IMR-90 (cell line): Measurements from ENCODE around the gene GRB10. TPM values are rescaled to one million over a fixed set of nuclear protein-coding genes. Genes with fewer than 3 reads are reported as not detected.

Experiments used
- ATAC-seq: fragments of 200-7000 bp; cut with Tn5 transposase; 2 replicates; pipeline ENCODE4 v1.9.1; 2020; ENCODE audit warnings: low read depth, mild to moderate bottlenecking, moderate library complexity
- BruUV-seq: library from RNA; stranded (reverse); fragments of 400-500 nt; replicated peaks from 2 replicates; lab custom pipeline; 2021; lab: Mats Ljungman, UMichigan
- CTCF ChIA-PET: fragments of 300-600 bp; formaldehyde crosslinking; extraction: SDS; loops from one replicate; lab custom pipeline; 2021; ENCODE audit warnings: antibody characterized with exemption; lab: Yijun Ruan, JAX
- POLR2A ChIA-PET: fragments of 300-600 bp; sonication (Branson Sonifier 250); formaldehyde crosslinking; loops from one replicate; lab custom pipeline; 2022; ENCODE audit warnings: antibody characterized with exemption; ENCODE audit not compliant: unreplicated experiment; lab: Charles Lee
- DNase-seq: peaks from one replicate; pipeline ENCODE4 v3.0.0; 2013
- H2AFZ ChIP-seq: replicated peaks from 2 replicates; pipeline ENCODE3; 2013; ENCODE audit warnings: low read length, mild to moderate bottlenecking; ENCODE audit not compliant: poor library complexity
- H2AK5ac ChIP-seq: 2 replicates; pipeline ENCODE4 v1.6.1; 2013; ENCODE audit warnings: low read depth, low read length, inconsistent platforms
- H2AK9ac ChIP-seq: replicated peaks from 2 replicates; pipeline ENCODE3; 2013; ENCODE audit warnings: mild to moderate bottlenecking, low read depth, low read length, moderate library complexity; ENCODE audit not compliant: poor library complexity
- H2BK120ac ChIP-seq: 2 replicates; pipeline ENCODE4 v1.6.1; 2013; ENCODE audit warnings: low read depth, low read length, inconsistent platforms
- H2BK15ac ChIP-seq: 3 replicates; pipeline ENCODE4 v1.6.1; 2013; ENCODE audit warnings: low read depth, low read length, inconsistent platforms
- H2BK20ac ChIP-seq: 2 replicates; pipeline ENCODE4 v1.6.1; 2013; ENCODE audit warnings: low read depth, mild to moderate bottlenecking, inconsistent platforms, low read length, moderate library complexity
- H2BK5ac ChIP-seq: 2 replicates; pipeline ENCODE4 v1.6.1; 2013; ENCODE audit warnings: mild to moderate bottlenecking, low read depth, low read length, inconsistent platforms; ENCODE audit not compliant: poor library complexity, severe bottlenecking
- H3K14ac ChIP-seq: replicated peaks from 2 replicates; pipeline ENCODE4 v1.6.1; 2013; ENCODE audit warnings: low read depth, low read length, inconsistent platforms
- H3K18ac ChIP-seq: 2 replicates; pipeline ENCODE4 v1.6.1; 2013; ENCODE audit warnings: low read depth, low read length, control low read depth
- H3K23ac ChIP-seq: 2 replicates; pipeline ENCODE4 v1.6.1; 2013; ENCODE audit warnings: low read depth, low read length, inconsistent platforms
- H3K27ac ChIP-seq: 2 replicates; pipeline ENCODE4 v1.5.1; 2013; ENCODE audit warnings: mild to moderate bottlenecking, control low read depth, low read length; ENCODE audit not compliant: insufficient read depth
- H3K27me3 ChIP-seq: 2 replicates; pipeline ENCODE4 v1.6.1; 2013; ENCODE audit warnings: low read length; ENCODE audit not compliant: control insufficient read depth, insufficient read depth
- H3K36me3 ChIP-seq: 2 replicates; pipeline ENCODE4 v1.6.1; 2013; ENCODE audit warnings: low read length, mixed read lengths; ENCODE audit not compliant: control insufficient read depth, insufficient read depth
- H3K4ac ChIP-seq: 2 replicates; pipeline ENCODE4 v1.6.1; 2013; ENCODE audit warnings: low read depth, low read length, inconsistent platforms
- H3K4me1 ChIP-seq: 2 replicates; pipeline ENCODE4 v1.6.1; 2013; ENCODE audit warnings: low read length, mixed read lengths; ENCODE audit not compliant: control insufficient read depth, insufficient read depth
- H3K4me2 ChIP-seq: 2 replicates; pipeline ENCODE4 v1.6.1; 2013; ENCODE audit warnings: low read depth, mild to moderate bottlenecking, control low read depth, low read length, moderate library complexity
- H3K4me3 ChIP-seq: 2 replicates; pipeline ENCODE4 v1.5.1; 2013; ENCODE audit warnings: low read depth, mild to moderate bottlenecking, control low read depth, low read length, moderate library complexity; ENCODE audit not compliant: insufficient read depth
- H3K56ac ChIP-seq: 2 replicates; pipeline ENCODE4 v1.6.1; 2013; ENCODE audit warnings: low read length, inconsistent platforms; ENCODE audit not compliant: insufficient read depth; ENCODE audit errors: extremely low read depth
- H3K79me1 ChIP-seq, 2 experiments: 2 replicates each; pipeline ENCODE4 v1.6.1; 2013; ENCODE audit warnings: low read length in 2 of 2, inconsistent platforms in 1 of 2, low read depth in 1 of 2
- H3K9ac ChIP-seq: 2 replicates; pipeline ENCODE4 v1.6.1; 2013; ENCODE audit warnings: low read depth, low read length, control low read depth
- H3K9me1 ChIP-seq: 2 replicates; pipeline ENCODE4 v1.6.1; 2013; ENCODE audit warnings: low read length, inconsistent platforms; ENCODE audit not compliant: insufficient read depth
- H3K9me3 ChIP-seq: 2 replicates; pipeline ENCODE4 v1.6.1; 2013; ENCODE audit warnings: low read length; ENCODE audit not compliant: control insufficient read depth, insufficient read depth
- H4K20me1 ChIP-seq: 2 replicates; pipeline ENCODE4 v1.6.1; 2013; ENCODE audit warnings: low read length, inconsistent platforms; ENCODE audit not compliant: insufficient read depth
- H4K5ac ChIP-seq: 2 replicates; pipeline ENCODE4 v1.6.1; 2013; ENCODE audit warnings: mild to moderate bottlenecking, low read depth, low read length, control low read depth
- H4K8ac ChIP-seq, 2 experiments: 2 replicates each; pipeline ENCODE4 v1.6.1; 2013; ENCODE audit warnings: low read depth in 2 of 2, low read length in 2 of 2, control low read depth in 1 of 2, inconsistent platforms in 1 of 2
- H4K91ac ChIP-seq: 2 replicates; pipeline ENCODE4 v1.6.1; 2013; ENCODE audit warnings: low read depth, low read length, inconsistent platforms; ENCODE audit not compliant: insufficient read depth
- BHLHE40 ChIP-seq: fragments of 150-350 bp; IDR thresholded peaks from 2 replicates; pipeline ENCODE4 v1.6.1; 2016; ENCODE audit warnings: mild to moderate bottlenecking, low read depth, low read length
- CHD1 ChIP-seq: IDR thresholded peaks from 2 replicates; pipeline ENCODE4 v1.6.1; 2012; ENCODE audit warnings: low read depth, low read length, improper control_type of control experiment
- ELK1 ChIP-seq: fragments of 150-350 bp; IDR thresholded peaks from 2 replicates; pipeline ENCODE4 v1.6.1; 2016; ENCODE audit warnings: low read depth, mild to moderate bottlenecking, low read length, moderate library complexity, borderline replicate concordance
- FOS ChIP-seq: fragments of 150-350 bp; IDR thresholded peaks from 2 replicates; pipeline ENCODE4 v1.6.1; 2016; ENCODE audit warnings: low read depth, low read length
- MAFK ChIP-seq: IDR thresholded peaks from 2 replicates; pipeline ENCODE4 v1.6.1; 2012; ENCODE audit warnings: low read depth, low read length, improper control_type of control experiment
- MAZ ChIP-seq: IDR thresholded peaks from 2 replicates; pipeline ENCODE4 v1.6.1; 2012; ENCODE audit warnings: low read depth, mild to moderate bottlenecking, low read length, improper control_type of control experiment, moderate library complexity, borderline replicate concordance
- NFE2L2 ChIP-seq: fragments of 150-350 bp; IDR thresholded peaks from 2 replicates; pipeline ENCODE4 v1.6.1; 2016; ENCODE audit warnings: low read depth, mild to moderate bottlenecking, low read length
- POLR2A ChIP-seq: IDR thresholded peaks from 2 replicates; pipeline ENCODE4 v1.6.1; 2012; ENCODE audit warnings: mild to moderate bottlenecking, low read depth, low read length
- RAD21 ChIP-seq: IDR thresholded peaks from 2 replicates; pipeline ENCODE4 v1.6.1; 2012; ENCODE audit warnings: low read length, improper control_type of control experiment
- RCOR1 ChIP-seq: IDR thresholded peaks from 2 replicates; pipeline ENCODE4 v1.6.1; 2012; ENCODE audit warnings: mild to moderate bottlenecking, low read length, improper control_type of control experiment; ENCODE audit not compliant: insufficient replicate concordance
- USF2 ChIP-seq: fragments of 150-350 bp; IDR thresholded peaks from 2 replicates; pipeline ENCODE4 v1.6.1; 2017; ENCODE audit warnings: mild to moderate bottlenecking, antibody characterized with exemption, low read length, low read depth
- WGBS, 2 experiments: methylation state at CpG; one replicate each; pipeline versions ENCODE4 v1.1.5 to v1.1.7; 2013; ENCODE audit warnings: missing lambda C conversion rate in 2 of 2; ENCODE audit not compliant: insufficient read length in 1 of 2; ENCODE audit errors: extremely low coverage in 2 of 2; 5-methylcytosine and 5-hydroxymethylcytosine counted together
- dilution Hi-C: fragments of 300-500 bp; cut with HindIII; formaldehyde crosslinking; loops from one replicate; pipeline ENCODE4 v1.14.3; 2018; ENCODE audit warnings: low sequenced_read_pairs; ENCODE audit not compliant: unreplicated experiment
- in situ Hi-C: fragments of 300-500 bp; cut with MboI; formaldehyde crosslinking; loops from 3 replicates; pipeline ENCODE4 v1.14.3; 2019; ENCODE audit warnings: low sequenced_read_pairs, inconsistent platforms, mixed read lengths
- intact Hi-C: fragments of 100-400 bp; cut with micrococcal nuclease; formaldehyde crosslinking; loops from 2 replicates; pipeline ENCODE4 v1.10.0; 2022
- polyA plus RNA-seq, 3 experiments: library from polyadenylated mRNA; depleted of rRNA; stranded (reverse); fragments of >200 nt; gene quantifications; 2 replicates each; pipeline ENCODE4 v1.2.3, GENCODE V29; 2012; ENCODE audit warnings: low replicate concordance in 1 of 3
- total RNA-seq: library from RNA; depleted of rRNA; stranded (reverse); fragments of >200 nt; gene quantifications from 2 replicates; pipeline ENCODE4 v1.2.3, GENCODE V29; 2012

Gene GRB10
- total and polyA plus RNA-seq, 2 of the 4 experiments (the other 2 are of a cell fraction), result 6.3 to 15.1 TPM

GRCh38 chr7:50603287-50603686 is 179.4 kb downstream of the GRB10 start:
- no peaks in the 10 kb centered on the region for H3K79me1 ChIP-seq
- no peak overlapping the region for H3K9ac ChIP-seq
- intact Hi-C loops (loop anchor here (10.0 kb wide), 1 partner anchor 462 kb away; no protein-coding TSS in a partner anchor), in situ Hi-C loops (no loop called here), dilution Hi-C loops (no loop called here)
- no peak overlapping the region for H3K27ac ChIP-seq
- ATAC-seq, result no peak
- H3K27me3 ChIP-seq, result no peaks in the 10 kb centered on the region
- H3K14ac ChIP-seq, result no peak overlapping the region
- DNase-seq, result no peak
- H3K4me3 ChIP-seq, result no peak overlapping the region
- H3K4me2 ChIP-seq, result no peak overlapping the region
- CTCF ChIA-PET, result interaction anchor here (1.5 kb wide), 1 partner anchor 538 kb away, joined by 3 read pairs; no protein-coding TSS in a partner anchor
- H4K20me1 ChIP-seq, result no peaks in the 10 kb centered on the region; the same call in 1 of the 2 replicates
- no peak overlapping the region for H4K8ac ChIP-seq
- no peaks in the 10 kb centered on the region for H3K9me3 ChIP-seq
- no peak overlapping the region for H2AK9ac ChIP-seq
- no peak overlapping the region for H2BK15ac ChIP-seq
- H2BK5ac ChIP-seq, result no peak overlapping the region
- no peak overlapping the region for H2BK120ac ChIP-seq
- H2BK20ac ChIP-seq, result no peak overlapping the region
- no peak overlapping the region for H2AK5ac ChIP-seq
- no peak overlapping the region for H3K23ac ChIP-seq
- peaks cover 5% of the 10 kb centered on the region; the same call in 1 of the 2 replicates for H3K9me1 ChIP-seq
- no peak overlapping the region for H2AFZ ChIP-seq
- no peak overlapping the region for H3K4ac ChIP-seq
- no peak overlapping the region for H4K91ac ChIP-seq
- H3K18ac ChIP-seq, result no peak overlapping the region
- WGBS, 2 experiments, result no CpG with 5 or more reads among the region's 7 CpGs
- POLR2A ChIA-PET, result no interaction called here
- H4K5ac ChIP-seq, result no peak overlapping the region
- BruUV-seq, result no TSS peak
- H3K4me1 ChIP-seq, result no peaks in the 10 kb centered on the region
- H3K36me3 ChIP-seq, result peaks cover 37% of the 10 kb centered on the region
- no peak for TF ChIP-seq BHLHE40
- no peak for TF ChIP-seq RAD21
- no peak for TF ChIP-seq CHD1
- no peak for TF ChIP-seq FOS
- TF ChIP-seq MAZ, result no peak
- no peak for TF ChIP-seq NFE2L2
- TF ChIP-seq ELK1, result no peak
- TF ChIP-seq RCOR1, result no peak
- no peak for TF ChIP-seq POLR2A
- no peak for TF ChIP-seq USF2
- TF ChIP-seq MAFK, result no peak
- no peak overlapping the region for H3K56ac ChIP-seq
